Measurements from ENCODE around the gene ULK3.

DNA sequence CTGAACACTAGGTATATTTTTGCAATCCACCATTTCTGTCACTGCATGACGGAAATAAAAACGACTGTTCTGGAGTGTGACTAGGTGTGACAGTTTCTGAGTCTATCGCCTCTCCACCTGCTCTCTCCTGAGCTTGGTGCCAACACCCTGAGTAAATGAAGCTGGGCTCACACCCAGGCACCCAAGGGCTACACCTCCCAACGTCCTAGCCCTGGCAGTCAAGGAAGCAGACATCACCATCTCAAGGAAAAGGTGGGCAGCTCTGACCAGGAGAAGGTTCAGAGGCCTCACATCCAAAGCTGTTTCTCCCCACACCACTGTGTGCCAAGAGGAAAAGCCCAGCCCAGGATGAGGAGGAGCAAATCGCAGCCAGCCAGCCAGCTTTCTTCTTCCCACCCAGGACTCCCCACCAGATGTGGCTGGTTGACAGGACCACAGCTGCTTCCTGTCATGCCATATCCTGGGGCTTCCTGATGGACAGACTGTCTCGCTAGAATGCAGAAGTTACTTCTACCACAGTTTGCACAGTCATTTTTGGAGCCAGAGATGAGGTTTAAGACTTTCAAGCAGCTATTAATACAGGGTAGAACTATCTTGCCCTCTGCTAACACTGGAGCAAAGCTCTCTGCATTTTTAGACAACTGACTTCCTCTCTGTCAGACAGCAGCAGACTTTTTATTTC lies 26.9 kb upstream of the ULK3 start:
- TF ChIP-seq, protein P1, sequence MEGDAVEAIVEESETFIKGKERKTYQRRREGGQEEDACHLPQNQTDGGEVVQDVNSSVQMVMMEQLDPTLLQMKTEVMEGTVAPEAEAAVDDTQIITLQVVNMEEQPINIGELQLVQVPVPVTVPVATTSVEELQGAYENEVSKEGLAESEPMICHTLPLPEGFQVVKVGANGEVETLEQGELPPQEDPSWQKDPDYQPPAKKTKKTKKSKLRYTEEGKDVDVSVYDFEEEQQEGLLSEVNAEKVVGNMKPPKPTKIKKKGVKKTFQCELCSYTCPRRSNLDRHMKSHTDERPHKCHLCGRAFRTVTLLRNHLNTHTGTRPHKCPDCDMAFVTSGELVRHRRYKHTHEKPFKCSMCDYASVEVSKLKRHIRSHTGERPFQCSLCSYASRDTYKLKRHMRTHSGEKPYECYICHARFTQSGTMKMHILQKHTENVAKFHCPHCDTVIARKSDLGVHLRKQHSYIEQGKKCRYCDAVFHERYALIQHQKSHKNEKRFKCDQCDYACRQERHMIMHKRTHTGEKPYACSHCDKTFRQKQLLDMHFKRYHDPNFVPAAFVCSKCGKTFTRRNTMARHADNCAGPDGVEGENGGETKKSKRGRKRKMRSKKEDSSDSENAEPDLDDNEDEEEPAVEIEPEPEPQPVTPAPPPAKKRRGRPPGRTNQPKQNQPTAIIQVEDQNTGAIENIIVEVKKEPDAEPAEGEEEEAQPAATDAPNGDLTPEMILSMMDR (conservative IDR thresholded peaks at IDR 0.05; ENCODE audit: low read depth, low read length): no peak
- no peak for TF ChIP-seq EZH2 (IDR thresholded peaks at IDR 0.05; ENCODE audit: borderline replicate concordance, low read depth, low read length, poor library complexity, severe bottlenecking)

Data from A673 (cell line).